ENCODE measurements around the gene AP1M1.
A peak's percentile ranks its signal among the peaks of the same experiment; 100 is the strongest.

AP1M1 gene

GRCh38 chr19:16197622-16198369 lies at the start of gene AP1M1:
Gene AP1M1, plus strand, starts transcription at chr19:16197911. Its CDS starts 116 bp downstream, at chr19:16198027.
- peak within 1 kb of the TSS; percentile 65 for H3K27ac ChIP-seq
- no peaks in the 10 kb centered on the region for H3K27me3 ChIP-seq (replicated peaks)
- in situ Hi-C loops (cut with HindIII; ENCODE audit: low pct_ligation_motif_present, low sequenced_read_pairs), result no loop called here
- H3K4me3 ChIP-seq (ENCODE audit: low read depth, low read length), result peak within 1 kb of the TSS; percentile 97
- no peak for TF ChIP-seq CTCF (IDR thresholded peaks at IDR 0.05; ENCODE audit: low read depth, low read length, missing control alignments)
- H3K36me3 ChIP-seq (replicated peaks), result peaks cover 11% of the 10 kb centered on the region
- peak; percentile 94 for DNase-seq

GRCh38 chr19:16148443-16149229 lies 49.1 kb upstream of the AP1M1 start:
- Histone ChIP-seq H3K27ac (no peak overlapping the region), H3K27me3 (replicated peaks) (no peaks in the 10 kb centered on the region), H3K36me3 (replicated peaks) (no peaks in the 10 kb centered on the region), H3K4me3 (ENCODE audit: low read depth, low read length) (no peak overlapping the region)
- in situ Hi-C loops (cut with HindIII; ENCODE audit: low pct_ligation_motif_present, low sequenced_read_pairs), result no loop called here
- DNase-seq, result no peak
- TF ChIP-seq CTCF (IDR thresholded peaks at IDR 0.05; ENCODE audit: low read depth, low read length, missing control alignments), result no peak

GRCh38 chr19:16153582-16154336 lies 44.0 kb upstream of the AP1M1 start:
- H3K4me3 ChIP-seq (ENCODE audit: low read depth, low read length), result no peak overlapping the region
- H3K27ac ChIP-seq, result no peak overlapping the region
- in situ Hi-C loops (cut with HindIII; ENCODE audit: low pct_ligation_motif_present, low sequenced_read_pairs), result no loop called here
- H3K36me3 ChIP-seq (replicated peaks), result no peaks in the 10 kb centered on the region
- no peak for DNase-seq
- TF ChIP-seq CTCF (IDR thresholded peaks at IDR 0.05; ENCODE audit: low read depth, low read length, missing control alignments), result no peak
- H3K27me3 ChIP-seq (replicated peaks), result no peaks in the 10 kb centered on the region

GRCh38 chr19:16154557-16154956 lies 43.2 kb upstream of the AP1M1 start:
- Histone ChIP-seq H3K36me3 (replicated peaks) (no peaks in the 10 kb centered on the region), H3K27ac (no peak overlapping the region), H3K4me3 (ENCODE audit: low read depth, low read length) (no peak overlapping the region), H3K27me3 (replicated peaks) (no peaks in the 10 kb centered on the region)
- in situ Hi-C loops (cut with HindIII; ENCODE audit: low pct_ligation_motif_present, low sequenced_read_pairs), result no loop called here
- no peak for TF ChIP-seq CTCF (IDR thresholded peaks at IDR 0.05; ENCODE audit: low read depth, low read length, missing control alignments)
- DNase-seq, result no peak

GRCh38 chr19:16155128-16155527 lies 42.6 kb upstream of the AP1M1 start:
- no peak for DNase-seq
- H3K27me3 ChIP-seq (replicated peaks), result no peaks in the 10 kb centered on the region
- H3K36me3 ChIP-seq (replicated peaks), result no peaks in the 10 kb centered on the region
- no peak overlapping the region for H3K27ac ChIP-seq
- no peak overlapping the region for H3K4me3 ChIP-seq (ENCODE audit: low read depth, low read length)
- no peak for TF ChIP-seq CTCF (IDR thresholded peaks at IDR 0.05; ENCODE audit: low read depth, low read length, missing control alignments)
- in situ Hi-C loops (cut with HindIII; ENCODE audit: low pct_ligation_motif_present, low sequenced_read_pairs), result no loop called here
